Measurements from ENCODE around the gene RASSF10.

DNA sequence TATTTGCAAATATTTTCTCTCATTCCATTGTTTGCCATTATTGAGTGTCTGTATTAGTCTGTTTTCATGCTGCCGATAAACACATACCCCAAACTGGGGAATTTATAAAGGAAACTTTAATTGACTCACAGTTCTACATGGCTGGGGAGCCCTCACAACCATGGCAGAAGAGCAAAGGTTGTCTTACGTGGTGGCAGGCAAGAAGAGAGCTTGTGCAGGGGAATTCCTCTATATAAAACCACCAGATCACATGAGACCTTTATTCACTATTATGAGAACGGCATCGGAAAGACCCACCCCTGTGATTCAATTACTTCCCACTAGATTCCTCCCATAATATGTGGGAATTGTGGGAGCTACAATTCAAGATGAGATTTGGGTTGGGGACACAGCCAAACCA is 10.2 kb downstream of the RASSF10 start:
- TF ChIP-seq, protein P1, sequence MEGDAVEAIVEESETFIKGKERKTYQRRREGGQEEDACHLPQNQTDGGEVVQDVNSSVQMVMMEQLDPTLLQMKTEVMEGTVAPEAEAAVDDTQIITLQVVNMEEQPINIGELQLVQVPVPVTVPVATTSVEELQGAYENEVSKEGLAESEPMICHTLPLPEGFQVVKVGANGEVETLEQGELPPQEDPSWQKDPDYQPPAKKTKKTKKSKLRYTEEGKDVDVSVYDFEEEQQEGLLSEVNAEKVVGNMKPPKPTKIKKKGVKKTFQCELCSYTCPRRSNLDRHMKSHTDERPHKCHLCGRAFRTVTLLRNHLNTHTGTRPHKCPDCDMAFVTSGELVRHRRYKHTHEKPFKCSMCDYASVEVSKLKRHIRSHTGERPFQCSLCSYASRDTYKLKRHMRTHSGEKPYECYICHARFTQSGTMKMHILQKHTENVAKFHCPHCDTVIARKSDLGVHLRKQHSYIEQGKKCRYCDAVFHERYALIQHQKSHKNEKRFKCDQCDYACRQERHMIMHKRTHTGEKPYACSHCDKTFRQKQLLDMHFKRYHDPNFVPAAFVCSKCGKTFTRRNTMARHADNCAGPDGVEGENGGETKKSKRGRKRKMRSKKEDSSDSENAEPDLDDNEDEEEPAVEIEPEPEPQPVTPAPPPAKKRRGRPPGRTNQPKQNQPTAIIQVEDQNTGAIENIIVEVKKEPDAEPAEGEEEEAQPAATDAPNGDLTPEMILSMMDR (conservative IDR thresholded peaks at IDR 0.05) = no peak
- no peak for TF ChIP-seq ZFX (IDR thresholded peaks at IDR 0.05)
